Measurements from ENCODE around the gene TNNT3.

DNA sequence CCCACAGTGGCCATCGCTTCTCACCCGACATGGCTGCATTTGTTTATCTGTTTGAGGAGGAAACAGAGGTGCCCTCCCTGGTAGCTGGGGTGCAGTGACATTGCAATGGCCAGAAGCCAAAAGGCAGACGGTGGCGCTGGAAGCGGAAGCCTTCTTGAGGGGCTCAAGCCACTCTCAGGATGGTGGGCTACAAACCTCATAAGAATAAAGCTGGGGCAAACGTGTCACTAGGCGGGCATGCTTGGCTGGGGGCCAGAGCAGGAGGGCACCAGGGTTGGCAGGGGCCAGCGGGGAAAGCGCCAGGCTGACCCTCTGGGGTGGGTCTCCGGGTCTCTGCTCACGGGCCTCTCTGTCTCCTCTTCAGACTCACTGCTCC, 12.6 kb downstream of the TNNT3 start:
- no peak for TF ChIP-seq EZH2 (IDR thresholded peaks at IDR 0.05; ENCODE audit: insufficient read depth, poor library complexity, severe bottlenecking)
- no peak for TF ChIP-seq EZH2phosphoT487 (IDR thresholded peaks at IDR 0.05; ENCODE audit: insufficient read depth, low read depth)
